HUES6 (cell line): Measurements from ENCODE around the gene LCNL1.
"Not testable (repeated sequence)": the region's sequence is repeated elsewhere in the genome, so short reads cannot be mapped to it uniquely, and the experiment has no call there.

Source experiments
- H3K27ac ChIP-seq: 2 replicates; pipeline ENCODE4 v1.7.0; 2013; ENCODE audit warnings: low read depth, mild to moderate bottlenecking, low read length, inconsistent platforms
- H3K27me3 ChIP-seq: 2 replicates; pipeline ENCODE4 v1.6.1; 2013; ENCODE audit warnings: low read length; ENCODE audit not compliant: control insufficient read depth, insufficient read depth
- H3K36me3 ChIP-seq: 2 replicates; pipeline ENCODE4 v1.6.1; 2013; ENCODE audit warnings: low read length; ENCODE audit not compliant: control insufficient read depth, insufficient read depth
- H3K4me1 ChIP-seq: 2 replicates; pipeline ENCODE4 v1.6.1; 2013; ENCODE audit warnings: low read length; ENCODE audit not compliant: control insufficient read depth, insufficient read depth
- H3K4me3 ChIP-seq: 2 replicates; pipeline ENCODE4 v1.5.1; 2013; ENCODE audit warnings: low read depth, low read length
- H3K9ac ChIP-seq: one replicate; pipeline ENCODE4 v1.6.1; 2013; ENCODE audit warnings: mild to moderate bottlenecking, low read length
- H3K9me3 ChIP-seq: 2 replicates; pipeline ENCODE4 v1.6.1; 2013; ENCODE audit warnings: low read depth, low read length; ENCODE audit not compliant: control insufficient read depth, insufficient read depth

Gene LCNL1

GRCh38 chr9:137032858-137033257 lies 50.1 kb downstream of the LCNL1 start:
- H3K27ac ChIP-seq = no peak overlapping the region
- peaks cover 5% of the 10 kb centered on the region; the same call in 1 of the 2 replicates for H3K4me1 ChIP-seq
- no peaks in the 10 kb centered on the region for H3K9me3 ChIP-seq
- no peaks in the 10 kb centered on the region; the same call in 1 of the 2 replicates for H3K36me3 ChIP-seq
- H3K4me3 ChIP-seq = no peak overlapping the region
- H3K27me3 ChIP-seq = peaks cover 17% of the 10 kb centered on the region
- no peak overlapping the region for H3K9ac ChIP-seq

- peaks cover 15% of the 10 kb centered on the region for H3K27me3 ChIP-seq
- H3K4me3 ChIP-seq, H3K4me1 ChIP-seq: not testable (repeated sequence)
Measured at GRCh38 chr9:137033481-137033880, 50.7 kb downstream of the LCNL1 start.

GRCh38 chr9:137034039-137034708 lies 51.4 kb downstream of the LCNL1 start:
- Histone ChIP-seq H3K9ac (no peak overlapping the region), H3K4me3 (no peak overlapping the region)

More at GRCh38 chr9:137033481-137033880, 50.7 kb downstream of the LCNL1 start:
- not testable (repeated sequence) for H3K9ac ChIP-seq, H3K9me3 ChIP-seq, H3K36me3 ChIP-seq, H3K27ac ChIP-seq

GRCh38 chr9:137034709-137035506 lies 52.1 kb downstream of the LCNL1 start:
- no peak overlapping the region for H3K9ac ChIP-seq
- H3K27ac ChIP-seq = no peak overlapping the region
- H3K4me1 ChIP-seq = no peaks in the 10 kb centered on the region
- no peaks in the 10 kb centered on the region for H3K9me3 ChIP-seq
- no peak overlapping the region for H3K4me3 ChIP-seq
- H3K36me3 ChIP-seq = peaks cover 13% of the 10 kb centered on the region
- H3K27me3 ChIP-seq = peaks cover 7% of the 10 kb centered on the region; the same call in 1 of the 2 replicates

More at GRCh38 chr9:137034039-137034708, 51.4 kb downstream of the LCNL1 start:
- H3K27me3 ChIP-seq = peaks cover 8% of the 10 kb centered on the region
- H3K9me3 ChIP-seq = no peaks in the 10 kb centered on the region
- H3K4me1 ChIP-seq = peaks cover under 1% of the 10 kb centered on the region; the same call in 1 of the 2 replicates
- no peak overlapping the region for H3K27ac ChIP-seq
- H3K36me3 ChIP-seq = peaks cover 6% of the 10 kb centered on the region; the same call in 1 of the 2 replicates
